Measurements from ENCODE around the gene P3H2.

GRCh38 chr3:189950258-189950657 is 170.4 kb downstream of the P3H2 start:
- no peak for TF ChIP-seq CTCF (IDR thresholded peaks at IDR 0.05)
- TF ChIP-seq POLR2A (IDR thresholded peaks at IDR 0.05), result no peak

All from stomach (tissue), 4 donors.